Heart right ventricle (tissue), 16 donors: ENCODE results near the gene LPP. TPM values are rescaled to one million over a fixed set of nuclear protein-coding genes. Genes with fewer than 3 reads are reported as not detected.

ENCODE experiments used
- ATAC-seq, 8 donors: fragments of 200-7000 bp; cut with Tn5 transposase; one replicate each; pipeline ENCODE4 v1.9.1; 2020; ENCODE audit warnings: mild to moderate bottlenecking in 8 of 8, moderate library complexity in 8 of 8, moderate number of reproducible peaks in 1 of 8
- DNase-seq, 2 donors: peaks; one replicate each; pipeline ENCODE4 v3.0.0-alpha.2; 2020
- H3K27ac ChIP-seq, 10 donors: fragments of 200-600 bp; sonication (generic) in 2 of 10; one replicate each; pipeline versions ENCODE4 v1.5.0 to v1.8.0; 2020 to 2022; ENCODE audit warnings: mild to moderate bottlenecking in 3 of 10
- H3K27me3 ChIP-seq, 7 donors: fragments of 200-600 bp; one replicate each; pipeline ENCODE4 v1.8.0; 2021 to 2022; ENCODE audit warnings: mild to moderate bottlenecking in 2 of 7
- H3K36me3 ChIP-seq, 9 donors: fragments of 200-600 bp; sonication (generic) in 1 of 9; one replicate each; pipeline versions ENCODE4 v1.5.0 to v1.8.0; 2020 to 2022; ENCODE audit warnings: mild to moderate bottlenecking in 2 of 9
- H3K4me1 ChIP-seq, 9 donors: fragments of 200-600 bp; sonication (generic) in 1 of 9; one replicate each; pipeline versions ENCODE4 v1.5.0 to v1.8.0; 2020 to 2022; ENCODE audit warnings: mild to moderate bottlenecking in 4 of 9
- H3K4me3 ChIP-seq, 10 donors: fragments of 200-600 bp; sonication (generic) in 2 of 10; one replicate each; pipeline versions ENCODE4 v1.5.0 to v1.8.0; 2020 to 2022; ENCODE audit warnings: mild to moderate bottlenecking in 7 of 10, moderate library complexity in 2 of 10
- H3K9me3 ChIP-seq, 11 donors: fragments of 200-600 bp in 10 of 11; sonication (generic) in 2 of 11; one replicate each; pipeline versions ENCODE4 v1.5.0 to v1.8.0; 2013 to 2022; ENCODE audit warnings: mild to moderate bottlenecking in 2 of 11, control low read depth in 1 of 11, moderate library complexity in 1 of 11
- WGBS, 2 donors: extraction: QIAGEN DNeasy Blood & Tissue Kit; methylation state at CpG; one replicate each; pipeline ENCODE4 v1.1.7; 2013; ENCODE audit warnings: inconsistent platforms in 1 of 2; 5-methylcytosine and 5-hydroxymethylcytosine counted together
- intact Hi-C, 10 donors: fragments of 100-400 bp; cut with DNase I; formaldehyde crosslinking; loops; one replicate each; pipeline versions ENCODE4 v1.11.1 to v1.14.2; 2022
- polyA plus RNA-seq, 2 donors: library from polyadenylated mRNA; stranded (reverse); fragments of 200-250 nt; gene quantifications; one replicate each; pipeline ENCODE4 v1.2.3, GENCODE V29; 2013
- total RNA-seq, 10 donors: library from RNA; stranded (reverse); fragmentation: NEBNext Ultra II Directional in 3 of 10; extraction: Animal tissue kit (Norgen Biotek cat#: 25700) in 3 of 10; gene quantifications; one replicate each; pipeline versions ENCODE4 v1.2.1 to v1.2.4, GENCODE V29; 2021 to 2023
- TF ChIP-seq, protein P1 (sequence below), 9 donors: fragments of 200-600 bp; sonication (generic) in 2 of 9; IDR thresholded peaks; one replicate each; pipeline versions ENCODE4 v1.5.0 to v1.8.0; 2021 to 2022; ENCODE audit warnings: antibody characterized with exemption in 9 of 9, mild to moderate bottlenecking in 5 of 9, moderate library complexity in 1 of 9
- donor health status: Arrhythmogenic right ventricular cardiomyopathy.
- donor health status: ischemic (EF 13 %, LVEDD 7.1; RV severe dilation, severe dysfunction).
- donor health status: healthy with polysubstance abuse.
- donor health status: DM: no; HTN: yes; CAD: no.
- donor health status: DM: no; HTN: no; CAD: no.
- donor health status: ischemic (EF 25% LVEDD 6.9; RV normal size, moderate dysfunction).
- donor health status: ischemic (EF 25% LVEDD 5.7; RV mildly dilated, moderate dysfunction).
- donor health status: healthy.
- donor health status: DM: yes; HTN: yes; CAD: no.
- donor health status: Ischemic cardiomyopathy.
- donor health status: ischemic (EF 35%, LVEDD 5.7; RV mildly dilated, moderate dysfunction).
- donor health status: nonischemic (EF 11% LVEDD 7.7; RV severe dilation, severe dysfunction).
- donor health status: DM: yes; HTN: yes; CAD: no.
- donor health status: PGD.
- donor health status: ischemic (EF 29% LVEDD 5.4; RV normal size, mild dysfunction).
- donor health status: nonischemic (EF 23%, LVEDD 6.1; RV moderate dilation, normal function).

Gene LPP
- total and polyA plus RNA-seq, 12 donors = 8.5 to 188 (median 140) TPM

DNA sequence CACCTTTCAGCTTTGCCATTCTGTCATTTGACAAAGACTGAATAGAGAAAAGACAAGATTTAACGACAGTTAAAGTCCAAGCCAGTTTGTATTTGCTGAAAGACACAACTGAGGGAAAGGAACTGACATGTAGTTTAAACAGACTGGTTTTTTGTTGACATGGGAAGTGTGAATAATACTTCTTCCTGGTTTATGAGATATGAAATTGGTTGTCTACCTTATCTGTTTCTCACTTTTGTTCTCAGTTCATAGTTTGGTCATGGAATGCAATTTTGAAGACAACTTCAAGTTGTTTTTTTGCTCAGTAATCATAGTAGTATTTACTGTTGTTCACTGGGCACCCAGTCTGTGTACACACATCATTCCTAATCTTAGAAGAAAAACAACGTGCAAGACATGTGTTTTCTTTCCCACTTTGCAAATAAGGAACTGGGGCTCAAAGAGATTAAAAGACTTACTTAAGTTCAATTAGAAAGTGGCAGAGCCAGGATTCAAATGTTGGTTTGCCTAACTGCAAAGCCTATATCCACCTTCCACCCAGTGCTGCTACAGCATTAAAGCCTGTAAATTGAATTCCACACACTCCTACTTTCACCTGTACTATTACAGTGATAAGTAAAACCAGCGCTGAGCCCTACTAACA, 103.5 kb downstream of the LPP start:
- WGBS, 2 donors = 33 to 57% methylated on average over 3 of the region's 3 CpGs
- TF ChIP-seq, protein P1, sequence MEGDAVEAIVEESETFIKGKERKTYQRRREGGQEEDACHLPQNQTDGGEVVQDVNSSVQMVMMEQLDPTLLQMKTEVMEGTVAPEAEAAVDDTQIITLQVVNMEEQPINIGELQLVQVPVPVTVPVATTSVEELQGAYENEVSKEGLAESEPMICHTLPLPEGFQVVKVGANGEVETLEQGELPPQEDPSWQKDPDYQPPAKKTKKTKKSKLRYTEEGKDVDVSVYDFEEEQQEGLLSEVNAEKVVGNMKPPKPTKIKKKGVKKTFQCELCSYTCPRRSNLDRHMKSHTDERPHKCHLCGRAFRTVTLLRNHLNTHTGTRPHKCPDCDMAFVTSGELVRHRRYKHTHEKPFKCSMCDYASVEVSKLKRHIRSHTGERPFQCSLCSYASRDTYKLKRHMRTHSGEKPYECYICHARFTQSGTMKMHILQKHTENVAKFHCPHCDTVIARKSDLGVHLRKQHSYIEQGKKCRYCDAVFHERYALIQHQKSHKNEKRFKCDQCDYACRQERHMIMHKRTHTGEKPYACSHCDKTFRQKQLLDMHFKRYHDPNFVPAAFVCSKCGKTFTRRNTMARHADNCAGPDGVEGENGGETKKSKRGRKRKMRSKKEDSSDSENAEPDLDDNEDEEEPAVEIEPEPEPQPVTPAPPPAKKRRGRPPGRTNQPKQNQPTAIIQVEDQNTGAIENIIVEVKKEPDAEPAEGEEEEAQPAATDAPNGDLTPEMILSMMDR (IDR thresholded peaks at IDR 0.05) = no peak
- no peaks in the 10 kb centered on the region for H3K27me3 ChIP-seq
- peaks cover 0 to 8% (median 0%) of the 10 kb centered on the region in 9 donors for H3K36me3 ChIP-seq
- ATAC-seq (no peak), DNase-seq (no peak)
- intact Hi-C loops = loop anchor here in 1 of 10 donors (10.0 kb wide), 1 partner anchor 303 kb away; no protein-coding TSS in a partner anchor
- H3K4me1 ChIP-seq = peaks cover 6 to 66% (median 47%) of the 10 kb centered on the region in 9 donors
- H3K27ac ChIP-seq = peak overlapping the region in 9 of 10 donors; percentile 11 to 86 (median 49)
- no peak overlapping the region for H3K4me3 ChIP-seq
- H3K9me3 ChIP-seq = peaks cover 0 to 3% (median 0%) of the 10 kb centered on the region in 11 donors

DNA sequence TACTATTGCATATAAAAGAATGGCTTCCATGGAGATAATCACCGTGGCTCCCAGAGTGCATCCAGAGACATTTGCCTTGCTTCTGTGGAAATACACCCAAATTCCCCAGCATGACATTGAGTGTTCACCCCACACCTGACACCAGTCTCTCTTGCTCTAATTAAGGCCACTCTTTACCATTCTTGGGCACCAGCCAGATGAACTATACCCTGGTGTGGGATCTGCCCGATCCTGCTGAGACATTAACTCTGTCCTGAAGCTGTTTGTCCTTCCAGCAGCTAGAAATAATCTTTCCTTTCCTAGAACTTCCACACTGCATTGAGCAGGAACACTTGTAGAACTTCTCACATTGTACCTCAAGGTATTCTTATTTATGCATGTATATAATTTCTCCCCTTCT, 105.2 kb downstream of the LPP start:
- WGBS, 2 donors = 66 to 72% methylated on average over 2 of the region's 2 CpGs
- DNase-seq (no peak), ATAC-seq (no peak)
- peak overlapping the region in 8 of 10 donors; percentile 6 to 86 (median 50) for H3K27ac ChIP-seq
- TF ChIP-seq, protein P1 (IDR thresholded peaks at IDR 0.05) = no peak
- H3K27me3 ChIP-seq = no peaks in the 10 kb centered on the region
- peaks cover 0 to 8% (median 0%) of the 10 kb centered on the region in 9 donors for H3K36me3 ChIP-seq
- intact Hi-C loops = loop anchor here in 1 of 10 donors (10.0 kb wide), 1 partner anchor 304 kb away; no protein-coding TSS in a partner anchor
- peaks cover 9 to 79% (median 61%) of the 10 kb centered on the region in 9 donors for H3K4me1 ChIP-seq
- no peak overlapping the region for H3K4me3 ChIP-seq
- H3K9me3 ChIP-seq = no peaks in the 10 kb centered on the region

DNA sequence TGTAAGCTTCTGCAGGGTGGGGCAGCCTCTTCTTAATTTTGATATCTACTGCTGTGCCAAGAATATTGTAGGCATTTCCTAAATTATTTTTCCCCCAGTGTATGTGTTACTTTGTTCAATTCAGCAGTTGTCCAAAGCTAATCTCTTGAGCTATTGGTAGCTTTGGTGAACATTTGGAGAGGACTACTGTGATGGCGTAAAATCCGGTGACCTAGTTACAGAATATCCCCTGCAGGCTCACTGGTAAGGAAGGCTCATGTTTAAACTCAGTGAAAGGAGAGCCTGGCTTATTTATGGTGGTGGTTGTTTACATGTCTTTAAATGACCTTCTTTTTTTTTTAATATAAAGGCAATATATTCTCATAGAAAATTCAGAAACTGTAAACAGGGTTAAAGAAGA, 105.6 kb downstream of the LPP start:
- peaks cover 0 to 8% (median 0%) of the 10 kb centered on the region in 9 donors for H3K36me3 ChIP-seq
- TF ChIP-seq, protein P1 (IDR thresholded peaks at IDR 0.05) = no peak
- WGBS, 2 donors = 56 to 78% methylated on average over 2 of the region's 2 CpGs
- H3K4me3 ChIP-seq = no peak overlapping the region
- DNase-seq (no peak), ATAC-seq (no peak)
- H3K27me3 ChIP-seq = no peaks in the 10 kb centered on the region
- H3K4me1 ChIP-seq = peaks cover 11 to 81% (median 65%) of the 10 kb centered on the region in 9 donors
- peak overlapping the region in 8 of 10 donors; percentile 6 to 86 (median 50) for H3K27ac ChIP-seq
- no peaks in the 10 kb centered on the region for H3K9me3 ChIP-seq
- intact Hi-C loops = loop anchor here in 1 of 10 donors (10.0 kb wide), 1 partner anchor 305 kb away; no protein-coding TSS in a partner anchor

DNA sequence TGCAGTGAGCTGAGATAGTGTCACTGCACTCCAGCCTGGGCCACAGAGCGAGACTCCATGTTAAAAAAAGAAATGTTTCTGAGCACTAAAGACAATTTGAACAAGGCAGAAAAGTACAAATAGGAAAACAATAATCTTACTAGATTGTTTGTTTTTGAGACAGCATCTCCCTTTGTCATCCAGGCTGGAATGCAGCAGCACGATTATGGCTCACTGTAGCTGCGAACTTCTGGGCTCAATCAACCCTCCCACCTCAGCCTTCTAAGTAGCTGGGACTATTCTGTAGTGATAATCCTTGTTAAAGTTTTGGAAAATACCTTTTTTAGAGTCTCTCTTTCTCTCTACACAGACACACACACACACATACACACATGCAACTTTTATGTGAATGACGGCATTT, 107.1 kb downstream of the LPP start:
- ATAC-seq (no peak), DNase-seq (no peak)
- Histone ChIP-seq H3K27me3 (no peaks in the 10 kb centered on the region), H3K27ac (peak overlapping the region in 4 of 10 donors; percentile 67 to 90 (median 84)), H3K36me3 (no peaks in the 10 kb centered on the region), H3K9me3 (no peaks in the 10 kb centered on the region), H3K4me1 (peaks cover 20 to 93% (median 72%) of the 10 kb centered on the region in 9 donors), H3K4me3 (no peak overlapping the region)
- 76 to 81% methylated on average over 4 of the region's 4 CpGs for WGBS, 2 donors
- TF ChIP-seq, protein P1 (IDR thresholded peaks at IDR 0.05) = no peak
- intact Hi-C loops = loop anchor here in 8 of 10 donors (5.0 to 10.0 kb wide), 8 partner anchors 39 to 694 kb away; partner anchors contain the start of genes BCL6 (in 5 of the 8) and LPP (in 3 of the 8)
